K562 (cell line): ENCODE measurements around the gene DHX36. TPM values are rescaled to one million over a fixed set of nuclear protein-coding genes. Genes with fewer than 3 reads are reported as not detected.

Experiments
- ATAC-seq: fragments of 200-7000 bp; cut with Tn5 transposase; 3 replicates; pipeline ENCODE4 v1.9.1; 2020; ENCODE audit warnings: moderate library complexity
- BruUV-seq: library from RNA; stranded (reverse); fragments of 400-500 nt; replicated peaks from 2 replicates; lab custom pipeline; 2021; lab: Mats Ljungman, UMichigan
- CTCF ChIA-PET: fragments of 300-600 bp; formaldehyde crosslinking; extraction: SDS; loops from one replicate; lab custom pipeline; 2021; ENCODE audit warnings: low intra/inter-chr PET ratio; lab: Yijun Ruan, JAX
- POLR2A ChIA-PET: fragments of 300-600, 350-650 bp; sonication (Branson Sonifier 250); formaldehyde crosslinking; extraction: SDS; loops from one replicate; lab custom pipeline; 2021; ENCODE audit warnings: antibody characterized with exemption, inconsistent platforms; lab: Yijun Ruan, JAX
- DNase-seq, 4 experiments: peaks; one replicate each; pipeline versions ENCODE4 v3.0.0 to v3.0.0-alpha.2; 2011 to 2018; ENCODE audit warnings: low spot score in 3 of 4, mixed read lengths in 3 of 4; ENCODE audit errors: extremely low read depth in 1 of 4
- FAIRE-seq: peaks from 2 replicates; lab custom pipeline; 2011; peaks lifted over from hg19 to GRCh38; lab: Jason Lieb, UNC
- H2AFZ ChIP-seq: 2 replicates; pipeline ENCODE4 v1.6.0; 2011; ENCODE audit warnings: low read depth, low read length, control low read depth, inconsistent platforms
- H3K27ac ChIP-seq: fragments of 200-600 bp; 3 replicates; pipeline ENCODE4 v1.8.0; 2011; ENCODE audit warnings: low read depth, mild to moderate bottlenecking, control low read depth, inconsistent platforms, low read length, moderate library complexity, mixed read lengths; ENCODE audit errors: extremely low read depth
- H3K27me3 ChIP-seq, 2 experiments: fragments of 300-600 bp in 1 of 2; 2 replicates in 1 of 2; 3 replicates in 1 of 2; pipeline versions ENCODE4 v1.6.0 to v1.8.0; 2011; ENCODE audit warnings: inconsistent platforms in 2 of 2, low read length in 2 of 2, mild to moderate bottlenecking in 1 of 2, mixed read lengths in 1 of 2, moderate library complexity in 1 of 2; ENCODE audit not compliant: control insufficient read depth in 2 of 2, insufficient read depth in 2 of 2
- H3K36me3 ChIP-seq: fragments of 300-600 bp; 3 replicates; pipeline ENCODE4 v1.8.0; 2011; ENCODE audit warnings: mild to moderate bottlenecking, low read length, inconsistent platforms; ENCODE audit not compliant: control insufficient read depth, insufficient read depth
- H3K4me1 ChIP-seq, 2 experiments: fragments of 200-600 bp in 1 of 2; replicated peaks in 1 of 2; 2 replicates in 1 of 2; 3 replicates in 1 of 2; pipeline versions ENCODE4 v1.5.1 to v1.8.0; 2011; ENCODE audit warnings: inconsistent platforms in 2 of 2, low read length in 2 of 2, mild to moderate bottlenecking in 1 of 2, mixed read lengths in 1 of 2, moderate library complexity in 1 of 2; ENCODE audit not compliant: control insufficient read depth in 2 of 2, insufficient read depth in 2 of 2
- H3K4me2 ChIP-seq: 2 replicates; pipeline ENCODE4 v1.6.1; 2011; ENCODE audit warnings: low read length, control low read depth, inconsistent platforms, mixed read lengths; ENCODE audit not compliant: insufficient read depth
- H3K4me3 ChIP-seq: fragments of 200-600 bp; sonication (generic), shearing (Covaris generic); 2 replicates; pipeline ENCODE4 v1.5.1; 2016; ENCODE audit warnings: control low read depth, inconsistent platforms
- H3K79me2 ChIP-seq: fragments of 200-600 bp; 3 replicates; pipeline ENCODE4 v1.8.0; 2011; ENCODE audit warnings: low read length, inconsistent platforms; ENCODE audit not compliant: control insufficient read depth, insufficient read depth
- H3K9ac ChIP-seq, 2 experiments: 2 replicates each; pipeline versions ENCODE4 v1.6.0 to v1.6.1; 2011; ENCODE audit warnings: low read depth in 2 of 2, low read length in 2 of 2, control low read depth in 1 of 2, inconsistent platforms in 1 of 2, mild to moderate bottlenecking in 1 of 2, mixed read lengths in 1 of 2; ENCODE audit not compliant: insufficient read depth in 1 of 2
- H3K9me1 ChIP-seq: one replicate; pipeline ENCODE4 v1.6.0; 2011; ENCODE audit warnings: inconsistent platforms, mild to moderate bottlenecking, low read length, moderate library complexity; ENCODE audit not compliant: control insufficient read depth, insufficient read depth
- H3K9me3 ChIP-seq: replicated peaks from 2 replicates; pipeline ENCODE4 v1.5.1; 2011; ENCODE audit warnings: low read depth, low read length, inconsistent platforms; ENCODE audit not compliant: control insufficient read depth, insufficient read depth
- H4K20me1 ChIP-seq: replicated peaks from 2 replicates; pipeline ENCODE4 v1.6.1; 2011; ENCODE audit warnings: low read length, inconsistent platforms, mixed read lengths; ENCODE audit not compliant: control insufficient read depth, insufficient read depth
- FOXJ2 ChIP-seq: fragments of 200-800 bp; sonication (Bioruptor generic); IDR thresholded peaks from 2 replicates; pipeline ENCODE4 v1.6.1; 2016; ENCODE audit warnings: missing genetic modification characterization, missing compliant biosample characterization
- RBM17 ChIP-seq: fragments of 200-400 bp; formaldehyde crosslinking; IDR thresholded peaks from 2 replicates; pipeline ENCODE4 v1.6.1; 2017; ENCODE audit warnings: low read depth, mild to moderate bottlenecking, low read length, borderline replicate concordance
- RREB1 ChIP-seq: fragments of 250-450 bp; sonication (Bioruptor Pico); IDR thresholded peaks from 2 replicates; pipeline ENCODE4 v1.4.0; 2020
- SETDB1 ChIP-seq: IDR thresholded peaks from one replicate; pipeline ENCODE4 v1.6.1; 2012; ENCODE audit warnings: low read length, control low read depth, inconsistent platforms
- SNRNP70 ChIP-seq: fragments of 200-400 bp; formaldehyde crosslinking; optimal IDR thresholded peaks from 2 replicates; pipeline ENCODE3; 2017; ENCODE audit warnings: low read depth, low read length
- TCF7L2 ChIP-seq: fragments of 150-350 bp; IDR thresholded peaks from 2 replicates; pipeline ENCODE4 v1.6.1; 2016; ENCODE audit warnings: low read depth, mild to moderate bottlenecking, low read length, moderate library complexity
- U2AF1 ChIP-seq: fragments of 200-400 bp; formaldehyde crosslinking; optimal IDR thresholded peaks from 2 replicates; pipeline ENCODE3; 2017; ENCODE audit warnings: mild to moderate bottlenecking, low read depth, low read length, moderate library complexity
- WHSC1 ChIP-seq: IDR thresholded peaks from one replicate; pipeline ENCODE4 v1.6.1; 2012; ENCODE audit warnings: low read length, control low read depth, inconsistent platforms
- ZNF124 ChIP-seq: sonication (generic); formaldehyde crosslinking; IDR thresholded peaks from 2 replicates; pipeline ENCODE4 v1.8.1; 2022; ENCODE audit warnings: missing genetic modification reagents
- ZNF263 ChIP-seq: sonication (generic); formaldehyde crosslinking; IDR thresholded peaks from 2 replicates; pipeline ENCODE4 v1.8.0; 2022; ENCODE audit warnings: mild to moderate bottlenecking, missing genetic modification reagents, borderline replicate concordance
- ZNF57 ChIP-seq: fragments of 450-650 bp; formaldehyde crosslinking; IDR thresholded peaks from 2 replicates; pipeline ENCODE4 v1.4.0; 2020; ENCODE audit warnings: mild to moderate bottlenecking, moderate library complexity
- in situ Hi-C: fragments of 300-500 bp; cut with MboI; formaldehyde crosslinking; loops from 4 replicates; pipeline ENCODE4 v1.15.0; 2018; ENCODE audit warnings: inconsistent platforms, mixed read lengths
- intact Hi-C: fragments of 100-400 bp; cut with micrococcal nuclease; formaldehyde crosslinking; loops from 2 replicates; pipeline ENCODE4 v1.14.2; 2022
- polyA plus RNA-seq, 8 experiments: library from polyadenylated mRNA; depleted of rRNA in 4 of 8; stranded (reverse) in 5 of 8; unstranded in 3 of 8; fragments of >200 nt; fragmentation: Nextera tagmentation in 2 of 8; fragmentation: Illumina TruSeq in 1 of 8; extraction: Ambion mirVana in 2 of 8; extraction: Trizol in 1 of 8; gene quantifications; 2 replicates each; pipeline versions ENCODE4 v1.2.1 to v1.2.3, GENCODE V29; 2011 to 2014; ENCODE audit warnings: inconsistent platforms in 1 of 8, missing spikeins in 1 of 8
- small RNA-seq: library from RNA; depleted of rRNA; stranded (forward); fragments of <200 nt; gene quantifications from one replicate; pipeline ENCODE3, GENCODE V24; 2014
- total RNA-seq, 7 experiments: library from RNA; depleted of rRNA in 6 of 7; stranded (reverse); fragments of >200 nt in 6 of 7; fragmentation: Illumina TruSeq in 2 of 7; extraction: Trizol in 2 of 7; gene quantifications; 2 replicates each; pipeline versions ENCODE4 v1.2.1 to v1.2.3, GENCODE V29; 2011 to 2021; ENCODE audit warnings: low replicate concordance in 1 of 7

DHX36 gene
- total and polyA plus RNA-seq, 9 of the 15 experiments (the other 6 are each of a cell fraction or from before 2014, with no cell fraction given), result 44.3 to 98.7 (median 57.0) TPM

DNA sequence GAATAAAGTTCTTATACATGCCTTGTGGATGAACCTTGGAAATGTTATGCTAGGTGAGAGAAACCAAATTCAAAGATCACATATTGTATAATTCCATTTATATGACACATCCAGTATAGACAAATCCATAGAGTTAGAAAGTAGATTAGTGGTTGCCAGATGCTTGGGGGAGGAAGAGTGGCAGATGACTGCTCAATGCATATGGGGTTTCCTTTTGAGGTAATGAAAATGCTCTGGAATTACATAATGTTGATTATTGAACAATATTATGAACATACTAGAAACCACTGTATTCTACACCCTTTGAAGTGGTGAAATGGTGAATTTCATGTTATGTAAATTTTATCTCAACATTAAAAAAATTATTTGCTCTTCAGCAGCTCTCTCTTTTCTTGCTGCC, 100.8 kb downstream of the DHX36 start:
- FAIRE-seq (no peak), DNase-seq (no peak), ATAC-seq (no peak)
- Histone ChIP-seq H2AFZ (no peak overlapping the region), H3K9ac (no peak overlapping the region), H3K27me3 (no peaks in the 10 kb centered on the region), H3K4me1 (no peaks in the 10 kb centered on the region; a peak in 3 of 5 replicates), H3K4me2 (no peak overlapping the region)
- CTCF ChIA-PET, result no interaction called here
- TF ChIP-seq TCF7L2, result no peak
- TF ChIP-seq SNRNP70, result no peak
- TF ChIP-seq FOXJ2 (tag), result no peak
- TF ChIP-seq SETDB1, result no peak
- TF ChIP-seq U2AF1, result no peak
- TF ChIP-seq RBM17, result no peak
- no peak for TF ChIP-seq ZNF263
- TF ChIP-seq ZNF124 (CRISPR knock-in tag), result no peak
- TF ChIP-seq ZNF57 (CRISPR knock-in tag), result no peak
- no peak for TF ChIP-seq WHSC1
- TF ChIP-seq RREB1 (CRISPR knock-in tag), result no peak
- TF ChIP-seq, all 486 proteins: peak for 0
- no TSS peak for BruUV-seq
- POLR2A ChIA-PET, result no interaction called here
- Histone ChIP-seq H4K20me1 (no peaks in the 10 kb centered on the region), H3K27ac (no peak overlapping the region), H3K9me3 (no peaks in the 10 kb centered on the region), H3K36me3 (no peaks in the 10 kb centered on the region), H3K4me3 (no peak overlapping the region), H3K79me2 (no peaks in the 10 kb centered on the region), H3K9me1 (no peaks in the 10 kb centered on the region)
- intact Hi-C loops, result no loop called here
- in situ Hi-C loops, result no loop called here

Small RNA genes within 50 kb of the gene (small RNA-seq; reads per million reads assigned to genes)
- gene RF01210, result 0.15 reads per million

Other genes starting within 250 kb of the DHX36 start
- gene ARHGEF26, start 203.1 kb downstream of the DHX36 start, total RNA-seq (2014; rRNA removed), result 0.12 TPM in 1 of 2 replicates, not detected in the other
- gene ARHGEF26, start 203.1 kb downstream of the DHX36 start, total RNA-seq (2014; rRNA removed; fragmentation: Illumina TruSeq; extraction: Trizol), result 0.07 and 0.13 TPM in 2 replicates
- gene ARHGEF26, start 203.1 kb downstream of the DHX36 start, total RNA-seq (2015; rRNA removed; fragmentation: Illumina TruSeq; extraction: Trizol), result 0.07 and 0.08 TPM in 2 replicates
- gene ARHGEF26, start 203.1 kb downstream of the DHX36 start, total RNA-seq (2021), result 0.11 and 0.34 TPM in 2 replicates
- gene ARHGEF26, start 203.1 kb downstream of the DHX36 start, polyA plus RNA-seq (2011; rRNA removed), result 0.04 TPM in 1 of 2 replicates, not detected in the other
- gene ARHGEF26, start 203.1 kb downstream of the DHX36 start, polyA plus RNA-seq (2014; fragmentation: Illumina TruSeq; extraction: Trizol), result 0.04 and 0.08 TPM in 2 replicates
- gene ARHGEF26, start 203.1 kb downstream of the DHX36 start, polyA plus RNA-seq (2014; fragmentation: Nextera tagmentation; extraction: Ambion mirVana), result under 1 TPM; 0.01 to 0.04 TPM
- 0.31 TPM in 1 of 2 replicates, not detected in the other for gene ARHGEF26, start 203.1 kb downstream of the DHX36 start, polyA plus RNA-seq (2014; rRNA removed)
- gene GPR149, start 105.7 kb upstream of the DHX36 start, total RNA-seq (2014; rRNA removed), result not detected in 2 replicates
- not detected in 2 replicates for gene GPR149, start 105.7 kb upstream of the DHX36 start, total RNA-seq (2014; rRNA removed; fragmentation: Illumina TruSeq; extraction: Trizol)
- gene GPR149, start 105.7 kb upstream of the DHX36 start, total RNA-seq (2015; rRNA removed; fragmentation: Illumina TruSeq; extraction: Trizol), result not detected in 2 replicates
- gene GPR149, start 105.7 kb upstream of the DHX36 start, total RNA-seq (2021), result not detected in 2 replicates
- not detected in 2 replicates for gene GPR149, start 105.7 kb upstream of the DHX36 start, polyA plus RNA-seq (2011; rRNA removed)
- not detected in 2 replicates for gene GPR149, start 105.7 kb upstream of the DHX36 start, polyA plus RNA-seq (2014; fragmentation: Illumina TruSeq; extraction: Trizol)
- gene GPR149, start 105.7 kb upstream of the DHX36 start, polyA plus RNA-seq (2014; fragmentation: Nextera tagmentation; extraction: Ambion mirVana), result not detected
- not detected in 2 replicates for gene GPR149, start 105.7 kb upstream of the DHX36 start, polyA plus RNA-seq (2014; rRNA removed)